NOMO-1 treated with dmso at 0.1 percent for 144 hours (cell line): Measurements from ENCODE around the gene BRINP3.
"Not testable (repeated sequence)": the region's sequence is repeated elsewhere in the genome, so short reads cannot be mapped to it uniquely, and the experiment has no call there.

Source experiments
- DNase-seq: peaks from one replicate; lab custom pipeline; 2025; ENCODE audit not compliant: unreplicated experiment; lab: John Stamatoyannopoulos, UW

Gene BRINP3

GRCh38 chr1:190124068-190124467, 353.6 kb downstream of the BRINP3 start:
- DNase-seq = no peak

- DNase-seq = not testable (repeated sequence)
Measured at GRCh38 chr1:190120564-190120963, 357.1 kb downstream of the BRINP3 start.

GRCh38 chr1:190119683-190120082, 358.0 kb downstream of the BRINP3 start:
- DNase-seq = no peak

GRCh38 chr1:190116921-190117320, 360.7 kb downstream of the BRINP3 start:
- no peak for DNase-seq

- no peak for DNase-seq
Measured at GRCh38 chr1:190104961-190105360, 372.7 kb downstream of the BRINP3 start.

- no peak for DNase-seq
Measured at GRCh38 chr1:190102757-190103326, 374.8 kb downstream of the BRINP3 start.

- DNase-seq = no peak
Measured at GRCh38 chr1:190101756-190102155, 375.9 kb downstream of the BRINP3 start.

- DNase-seq = no peak
Measured at GRCh38 chr1:190098756-190099155, 378.9 kb downstream of the BRINP3 start.

- no peak for DNase-seq
Measured at GRCh38 chr1:190098107-190098506, 379.6 kb downstream of the BRINP3 start.

GRCh38 chr1:190095596-190095995, 382.1 kb downstream of the BRINP3 start:
- DNase-seq = no peak

- no peak for DNase-seq
Measured at GRCh38 chr1:190084552-190084951, 393.1 kb downstream of the BRINP3 start.

GRCh38 chr1:190068304-190068703, 409.4 kb downstream of the BRINP3 start:
- no peak for DNase-seq

- no peak for DNase-seq
Measured at GRCh38 chr1:190067592-190067991, 410.1 kb downstream of the BRINP3 start.

- no peak for DNase-seq
Measured at GRCh38 chr1:190066011-190066410, 411.7 kb downstream of the BRINP3 start.

GRCh38 chr1:190049314-190049713, 428.4 kb downstream of the BRINP3 start:
- DNase-seq = no peak
